HepG2 (cell line): ENCODE results near the gene ABCC3. TPM values are rescaled to one million over a fixed set of nuclear protein-coding genes. Genes with fewer than 3 reads are reported as not detected.

Experiments
- GABPA ChIP-seq, 2 experiments: IDR thresholded peaks; 2 replicates each; pipeline ENCODE4 v1.6.1; 2011 to 2016; ENCODE audit warnings: low read depth in 2 of 2, low read length in 1 of 2, missing biosample characterization in 1 of 2, missing genetic modification characterization in 1 of 2
- HMGXB4 ChIP-seq, 2 experiments: sonication (generic) in 1 of 2; formaldehyde crosslinking in 1 of 2; IDR thresholded peaks; 2 replicates each; pipeline versions ENCODE4 v1.4.0 to v1.6.1; 2018 to 2020; ENCODE audit warnings: missing genetic modification reagents in 2 of 2, borderline replicate concordance in 1 of 2, low read depth in 1 of 2, mild to moderate bottlenecking in 1 of 2, missing biosample characterization in 1 of 2
- HNF1B ChIP-seq: sonication (generic); formaldehyde crosslinking; IDR thresholded peaks from 2 replicates; pipeline ENCODE4 v1.5.1; 2020; ENCODE audit warnings: mild to moderate bottlenecking, moderate library complexity, missing genetic modification reagents
- MXD3 ChIP-seq: IDR thresholded peaks from 2 replicates; pipeline ENCODE4 v1.6.1; 2016; ENCODE audit warnings: mild to moderate bottlenecking, missing biosample characterization, missing genetic modification reagents
- POLR2G ChIP-seq: fragments of 200-400 bp; formaldehyde crosslinking; IDR thresholded peaks from 2 replicates; pipeline ENCODE4 v1.6.1; 2018; ENCODE audit warnings: mild to moderate bottlenecking, low read depth, low read length, moderate library complexity
- SSRP1 ChIP-seq: IDR thresholded peaks from 2 replicates; pipeline ENCODE4 v1.6.1; 2016; ENCODE audit warnings: control low read depth
- TEAD3 ChIP-seq: optimal IDR thresholded peaks from 2 replicates; pipeline ENCODE3; 2016; ENCODE audit warnings: borderline replicate concordance
- XRCC5 ChIP-seq: fragments of 200-400 bp; formaldehyde crosslinking; optimal IDR thresholded peaks from 2 replicates; pipeline ENCODE3; 2017; ENCODE audit warnings: mild to moderate bottlenecking, low read length
- ZBTB26 ChIP-seq: IDR thresholded peaks from 2 replicates; pipeline ENCODE4 v1.6.1; 2016; ENCODE audit warnings: missing compliant biosample characterization, missing genetic modification reagents, borderline replicate concordance
- ZBTB33 ChIP-seq: sonication (generic); formaldehyde crosslinking; IDR thresholded peaks from 2 replicates; pipeline ENCODE4 v1.4.0; 2020; ENCODE audit warnings: missing genetic modification reagents
- ZFP91 ChIP-seq: sonication (generic); formaldehyde crosslinking; IDR thresholded peaks from 2 replicates; pipeline ENCODE4 v1.9.0; 2022; ENCODE audit warnings: missing genetic modification reagents, mild to moderate bottlenecking, borderline replicate concordance
- ZNF414 ChIP-seq: sonication (generic); formaldehyde crosslinking; IDR thresholded peaks from 2 replicates; pipeline ENCODE4 v1.5.0; 2020; ENCODE audit warnings: missing genetic modification reagents
- ZNF605 ChIP-seq: sonication (generic); formaldehyde crosslinking; IDR thresholded peaks from 2 replicates; pipeline ENCODE4 v1.8.0; 2022; ENCODE audit warnings: mild to moderate bottlenecking, missing genetic modification reagents
- ZNF740 ChIP-seq: sonication (generic); formaldehyde crosslinking; IDR thresholded peaks from 2 replicates; pipeline ENCODE4 v1.4.0; 2020; ENCODE audit warnings: missing genetic modification reagents
- ZNF766 ChIP-seq: sonication (generic); formaldehyde crosslinking; IDR thresholded peaks from 2 replicates; pipeline ENCODE4 v1.5.0; 2020; ENCODE audit warnings: missing genetic modification reagents, borderline replicate concordance
- ZSCAN25 ChIP-seq: sonication (generic); formaldehyde crosslinking; IDR thresholded peaks from 2 replicates; pipeline ENCODE4 v1.8.0; 2022; ENCODE audit warnings: mild to moderate bottlenecking, missing genetic modification reagents
- polyA plus RNA-seq, 8 experiments: library from polyadenylated mRNA; depleted of rRNA in 3 of 8; stranded (reverse) in 7 of 8; unstranded in 1 of 8; fragments of >200 nt; fragmentation: Illumina TruSeq in 4 of 8; extraction: Trizol in 4 of 8; gene quantifications; 2 replicates each; pipeline versions ENCODE4 v1.2.1 to v1.2.3, GENCODE V29; 2011 to 2016; ENCODE audit warnings: low read depth in 4 of 8, missing spikeins in 1 of 8, mixed read lengths in 1 of 8; ENCODE audit not compliant: insufficient read depth in 1 of 8
- total RNA-seq, 5 experiments: library from RNA; depleted of rRNA; stranded (reverse); fragments of >200 nt; fragmentation: Illumina TruSeq; extraction: Trizol; gene quantifications; 2 replicates each; pipeline ENCODE4 v1.2.3, GENCODE V29; 2016; ENCODE audit warnings: low read depth in 1 of 5

The ABCC3 gene
- total and polyA plus RNA-seq, 2 of the 13 experiments (the other 11 are each of a cell fraction or from before 2014, with no cell fraction given) = 25.2 to 50.7 TPM

GRCh38 chr17:50681263-50682200, 46.9 kb downstream of the ABCC3 start (continued):
- TF ChIP-seq ZNF605 (CRISPR knock-in tag) = peak; percentile 52; the same call in 1 of the 2 replicates
- no peak for TF ChIP-seq GABPA (IDR thresholded peaks at IDR 0.05; ENCODE audit: low read depth, low read length)
- 0 out of 2 replicates have a peak, but pooled peaks have one; percentile 24 for TF ChIP-seq GABPA (CRISPR knock-in tag; IDR thresholded peaks at IDR 0.05; ENCODE audit: low read depth)
- TF ChIP-seq ZNF740 (CRISPR knock-in tag) = 0 out of 2 replicates have a peak, but pooled peaks have one; percentile 36
- TF ChIP-seq XRCC5 = peak; percentile 74
- no peak for TF ChIP-seq POLR2G
- no peak for TF ChIP-seq SSRP1 (CRISPR knock-in tag)
- TF ChIP-seq ZFP91 (CRISPR knock-in tag) = 0 out of 2 replicates have a peak, but pooled peaks have one; percentile 26
- peak; percentile 19 for TF ChIP-seq TEAD3 (CRISPR knock-in tag)
- no peak for TF ChIP-seq ZNF414
- TF ChIP-seq ZBTB33 = peak; percentile 37; the same call in 1 of the 2 replicates
- peak; percentile 82; the same call in 1 of the 2 replicates for TF ChIP-seq ZSCAN25
- no peak for TF ChIP-seq HNF1B (CRISPR knock-in tag)
- 0 out of 2 replicates have a peak, but pooled peaks have one; percentile 26 for TF ChIP-seq MXD3 (CRISPR knock-in tag)
- TF ChIP-seq ZBTB26 (CRISPR knock-in tag) = 0 out of 2 replicates have a peak, but pooled peaks have one; percentile 36
- TF ChIP-seq HMGXB4 (CRISPR knock-in tag; IDR thresholded peaks at IDR 0.05; ENCODE audit: borderline replicate concordance in 1 of 2, low read depth in 1 of 2) = peak; percentile 60 to 76; a peak in 3 of 4 replicates
- peak; percentile 48 for TF ChIP-seq ZNF766 (CRISPR knock-in tag)
